ENCODE measurements around the gene ASCC2. TPM values are rescaled to one million over a fixed set of nuclear protein-coding genes. Genes with fewer than 3 reads are reported as not detected.
A peak's percentile ranks its signal among the peaks of the same experiment; 100 is the strongest.

ASCC2 gene
- total and polyA plus RNA-seq, 4 donors = 34.6 to 43.7 (median 38.7) TPM

- TF ChIP-seq REST (IDR thresholded peaks at IDR 0.05) (no peak), FOXA1 (IDR thresholded peaks at IDR 0.05) (no peak)
Measured at GRCh38 chr22:29773233-29773632, 64.8 kb downstream of the ASCC2 start (continued).

GRCh38 chr22:29772170-29772641, 65.9 kb downstream of the ASCC2 start:
- Histone ChIP-seq H3K27me3 (ENCODE audit: control insufficient read depth in 4 of 4, insufficient read depth in 4 of 4, low read length in 3 of 4) (no peaks in the 10 kb centered on the region), H3K36me3 (ENCODE audit: control insufficient read depth in 4 of 4, insufficient read depth in 3 of 4, low read depth in 1 of 4, low read length in 3 of 4) (peaks cover 0 to 16% (median 11%) of the 10 kb centered on the region in 4 donors), H3K27ac (ENCODE audit: low read depth in 1 of 2, low read length in 2 of 2) (no peak overlapping the region), H3K4me3 (ENCODE audit: low read depth in 1 of 3, low read length in 3 of 3) (no peak overlapping the region), H3K4me1 (ENCODE audit: control insufficient read depth in 4 of 4, insufficient read depth in 4 of 4, low read length in 3 of 4) (peaks cover 0 to 18% (median 11%) of the 10 kb centered on the region in 4 donors), H3K9me3 (ENCODE audit: control insufficient read depth in 4 of 4, low read length in 3 of 4) (no peaks in the 10 kb centered on the region), H3K9ac (ENCODE audit: low read depth in 1 of 2, low read length in 2 of 2) (no peak overlapping the region)
- no peak for TF ChIP-seq HNF4A (conservative IDR thresholded peaks at IDR 0.05)
- TF ChIP-seq CTCF (IDR thresholded peaks at IDR 0.05; ENCODE audit: low read depth, low read length, missing input control) = peak; percentile 33
- TF ChIP-seq RAD21 (IDR thresholded peaks at IDR 0.05) = peak; percentile 71 to 79
- TF ChIP-seq ATF3 (IDR thresholded peaks at IDR 0.05) = no peak
- TF ChIP-seq FOXA2 (IDR thresholded peaks at IDR 0.05) = no peak
- WGBS = 53% methylated on average over 5 of the region's 5 CpGs
- DNase-seq (ENCODE audit: low spot score) = no peak

- no peak overlapping the region for H3K4me3 ChIP-seq (ENCODE audit: low read depth in 1 of 3, low read length in 3 of 3)
- H3K9me3 ChIP-seq (ENCODE audit: control insufficient read depth in 4 of 4, low read length in 3 of 4) = no peaks in the 10 kb centered on the region
- H3K36me3 ChIP-seq (ENCODE audit: control insufficient read depth in 4 of 4, insufficient read depth in 3 of 4, low read depth in 1 of 4, low read length in 3 of 4) = peaks cover 0 to 16% (median 11%) of the 10 kb centered on the region in 4 donors
- H3K27me3 ChIP-seq (ENCODE audit: control insufficient read depth in 4 of 4, insufficient read depth in 4 of 4, low read length in 3 of 4) = no peaks in the 10 kb centered on the region
- no peak overlapping the region for H3K27ac ChIP-seq (ENCODE audit: low read depth in 1 of 2, low read length in 2 of 2)
- DNase-seq (ENCODE audit: low spot score) = no peak
- TF ChIP-seq HNF4G (IDR thresholded peaks at IDR 0.05) (no peak), YY1 (IDR thresholded peaks at IDR 0.05) (no peak), REST (IDR thresholded peaks at IDR 0.05) (no peak), TAF1 (conservative IDR thresholded peaks at IDR 0.05) (no peak), ATF3 (IDR thresholded peaks at IDR 0.05) (no peak)
- H3K4me1 ChIP-seq (ENCODE audit: control insufficient read depth in 4 of 4, insufficient read depth in 4 of 4, low read length in 3 of 4) = peaks cover 5 to 25% (median 19%) of the 10 kb centered on the region in 4 donors
- 91% methylated on average over 2 of the region's 2 CpGs for WGBS
- H3K9ac ChIP-seq (ENCODE audit: low read depth in 1 of 2, low read length in 2 of 2) = no peak overlapping the region
Measured at GRCh38 chr22:29769723-29770321, 68.3 kb downstream of the ASCC2 start.
